HG02798 (cell line): Measurements from ENCODE around the gene UTRN.

Source experiments
- ATAC-seq: cut with Tn5 transposase; IDR thresholded peaks from one replicate; pipeline ENCODE4 v1.9.1; 2021; ENCODE audit warnings: mild to moderate bottlenecking; ENCODE audit not compliant: unreplicated experiment, poor library complexity

The UTRN gene

DNA sequence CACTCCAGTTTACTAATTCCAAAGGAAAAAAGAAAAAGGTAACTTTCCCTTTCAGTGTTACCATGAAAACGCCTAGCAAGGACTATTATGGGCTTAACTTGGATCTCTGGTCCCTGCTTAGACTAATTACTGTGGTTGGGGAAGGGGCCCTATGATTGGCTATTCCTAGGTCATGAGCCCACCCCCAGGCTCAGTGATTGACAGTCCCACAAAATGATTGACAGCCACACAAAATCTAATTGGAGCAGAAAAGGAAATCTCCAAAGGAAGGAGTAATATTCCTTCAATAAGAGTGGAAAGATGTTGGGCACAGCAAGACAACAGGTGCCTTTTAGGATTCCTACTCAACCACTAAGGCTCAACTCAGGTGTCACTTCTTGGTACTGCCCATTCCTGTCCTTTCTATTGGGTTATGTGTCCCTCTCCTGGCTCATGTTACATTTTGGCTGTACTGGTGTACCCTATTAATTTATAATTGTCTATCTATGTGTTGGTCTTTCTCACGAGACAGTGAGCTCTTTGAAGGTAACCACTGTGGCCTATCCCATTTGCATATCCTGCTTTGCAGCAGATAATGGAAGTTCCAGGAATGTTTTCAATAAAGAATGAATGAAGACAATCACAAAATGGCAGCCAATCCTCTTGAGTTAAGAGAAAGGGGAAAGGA is 5.5 kb upstream of the UTRN start:
- ATAC-seq: no peak

DNA sequence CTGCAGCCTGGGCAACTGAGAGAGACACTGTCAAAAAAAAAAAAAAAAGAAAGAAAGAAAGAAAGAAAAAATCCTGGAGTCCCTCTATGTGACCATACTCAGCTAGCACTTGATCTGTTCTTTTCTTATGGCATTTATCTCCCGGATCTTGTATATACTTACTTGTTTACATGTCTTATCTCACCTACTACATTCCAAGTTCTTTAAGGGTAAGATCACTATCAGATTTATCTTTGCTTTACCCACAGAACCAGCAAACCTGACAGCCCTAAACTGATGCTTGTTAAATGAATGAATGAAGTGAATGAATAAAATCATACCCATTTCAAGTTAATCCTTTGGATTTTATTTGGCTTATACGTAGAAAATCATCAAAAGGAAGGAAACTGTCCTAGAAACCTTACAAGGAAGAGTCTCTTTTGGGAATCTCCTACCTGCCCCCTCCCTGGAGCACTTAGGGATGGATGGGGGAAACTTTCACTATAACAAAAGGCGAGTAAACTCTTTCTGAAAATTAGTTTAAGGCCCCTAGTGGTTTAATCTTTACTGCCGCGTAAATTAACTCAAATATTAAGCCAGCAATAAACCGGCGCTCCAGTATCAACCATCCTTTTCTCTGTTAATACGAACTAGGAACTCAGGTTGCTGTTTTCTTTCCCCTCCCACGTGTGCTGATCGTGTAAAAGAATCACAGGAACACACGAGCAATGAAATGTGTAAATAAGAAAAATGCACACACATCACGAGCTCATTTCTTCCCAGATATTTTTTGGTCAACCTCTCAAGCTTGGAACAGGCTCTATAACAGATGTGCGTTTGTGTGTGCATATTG is 1.3 kb upstream of the UTRN start:
- ATAC-seq: no peak

DNA sequence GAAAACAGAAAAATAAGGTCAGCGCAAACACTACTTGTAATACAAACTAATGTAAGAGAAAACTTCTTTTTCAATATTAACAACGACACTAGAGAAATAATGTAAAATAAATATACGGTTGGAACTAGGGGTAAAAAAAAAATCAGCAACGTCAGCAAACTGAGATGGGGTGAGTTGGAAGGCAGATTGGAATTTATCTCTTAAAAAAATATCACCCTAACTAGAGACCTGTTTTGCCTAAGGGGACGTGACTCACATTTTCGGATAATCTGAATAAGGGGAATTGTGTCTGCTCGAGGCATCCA is 705 bp upstream of the UTRN start:
- ATAC-seq: no peak

DNA sequence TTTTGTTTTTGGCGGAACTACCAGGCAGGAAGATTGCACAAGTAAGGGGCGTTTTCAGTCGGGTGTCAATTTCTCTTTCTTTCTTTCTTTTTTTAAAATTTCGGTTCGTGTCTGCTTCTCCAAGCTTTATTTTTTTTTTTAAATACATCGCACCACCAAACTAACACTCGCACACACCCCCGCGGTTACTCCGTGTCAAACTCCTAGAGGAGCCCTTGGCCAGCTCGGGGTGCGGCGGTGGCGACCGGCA is 338 bp downstream of the UTRN start:
- ATAC-seq: peak; percentile 23

DNA sequence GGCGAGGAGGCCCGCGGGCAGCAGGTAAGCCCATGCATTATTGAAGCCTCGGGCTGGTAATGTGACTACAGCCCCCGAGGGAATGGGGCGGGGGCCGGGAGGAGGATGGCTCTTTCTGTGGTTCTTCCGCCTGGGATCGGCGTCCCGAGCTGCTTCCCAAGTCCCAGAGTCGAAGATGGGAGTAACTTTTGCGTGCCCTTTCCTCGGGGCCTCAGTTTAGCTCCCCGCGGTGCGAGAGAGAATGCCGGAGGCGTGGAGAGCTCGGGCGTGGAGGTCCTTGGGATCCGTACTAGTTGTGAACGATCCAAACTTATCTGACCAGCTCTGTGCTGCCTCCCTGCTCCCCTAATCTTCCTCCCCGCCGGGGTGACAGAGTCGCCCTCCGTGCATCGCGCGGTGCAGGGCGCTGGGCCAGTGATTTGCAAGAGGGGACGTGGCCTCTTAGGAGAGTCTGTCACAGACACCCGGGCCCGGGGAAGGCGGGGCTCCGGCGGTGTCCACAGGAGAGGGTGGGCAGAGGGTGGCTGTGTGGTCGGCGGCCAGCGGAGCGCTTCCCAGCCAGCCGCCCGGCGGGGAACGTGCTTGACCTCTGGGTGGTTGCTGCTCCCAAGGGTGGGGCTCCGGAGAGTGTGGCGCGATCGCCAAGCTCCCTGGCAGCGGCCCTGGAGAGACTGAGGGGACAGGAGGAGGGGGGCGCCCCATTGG is 815 bp downstream of the UTRN start:
- peak; percentile 60 for ATAC-seq

DNA sequence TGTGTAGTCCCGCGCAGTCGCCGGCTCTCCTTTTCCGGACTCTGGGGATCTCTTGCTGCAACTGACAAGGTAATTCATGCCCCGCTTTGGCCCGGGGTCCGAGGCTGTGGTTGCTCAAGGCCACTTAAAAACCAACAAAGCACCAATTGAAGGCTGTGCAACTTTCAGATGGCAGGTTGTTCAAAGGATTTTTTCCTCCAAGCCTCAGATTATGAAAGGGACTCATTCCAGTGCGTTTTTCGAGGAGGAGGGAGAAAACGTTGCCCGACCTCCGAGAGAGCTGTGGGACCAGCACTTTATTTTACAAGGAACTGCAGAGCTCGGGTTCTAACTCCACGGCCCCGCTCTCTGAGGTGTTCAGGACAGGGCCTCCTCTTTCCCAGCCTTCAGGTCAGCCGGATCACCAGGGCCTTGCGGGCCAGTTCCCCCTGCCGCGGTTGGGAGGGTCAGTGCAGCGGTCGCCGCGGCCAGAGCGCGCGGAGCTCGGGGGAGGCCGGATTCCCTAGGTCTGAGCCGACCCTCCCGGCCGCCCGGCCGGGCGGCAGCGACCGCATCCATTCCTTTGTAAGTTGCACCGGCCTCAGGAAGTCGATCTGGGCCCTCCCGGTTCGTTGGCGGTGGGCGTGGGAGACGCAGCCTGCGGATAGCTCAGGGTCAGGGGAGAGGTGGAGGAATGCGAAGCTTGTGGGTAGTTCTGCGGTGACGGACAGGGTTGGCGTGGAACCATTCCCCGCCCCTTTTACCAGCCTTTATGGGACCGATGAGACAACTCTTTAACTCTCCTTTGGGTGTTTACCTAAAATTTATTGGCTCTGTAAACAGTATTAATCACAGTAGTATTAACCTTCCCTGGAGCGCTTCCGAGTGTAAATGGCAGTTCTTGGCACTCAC is 1.6 kb downstream of the UTRN start:
- ATAC-seq: no peak

DNA sequence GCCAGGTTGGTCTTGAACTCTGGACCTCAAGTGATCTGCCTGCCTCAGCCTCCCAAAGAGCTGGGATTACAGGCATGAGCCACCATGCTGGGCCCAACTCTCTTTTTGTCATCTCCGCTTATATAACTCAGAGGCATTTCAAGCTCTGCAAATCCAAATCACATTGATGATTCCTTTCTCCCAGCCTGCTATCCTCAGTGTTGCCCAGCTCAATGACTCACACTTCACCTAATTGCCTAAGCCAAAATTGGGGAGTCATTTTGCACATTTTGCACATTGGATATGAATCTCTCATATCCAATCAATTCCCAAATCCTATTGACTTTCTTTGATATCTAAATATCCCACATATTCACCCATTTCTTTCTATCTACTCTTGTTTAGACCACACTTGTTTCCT is 3.9 kb downstream of the UTRN start:
- ATAC-seq: no peak

DNA sequence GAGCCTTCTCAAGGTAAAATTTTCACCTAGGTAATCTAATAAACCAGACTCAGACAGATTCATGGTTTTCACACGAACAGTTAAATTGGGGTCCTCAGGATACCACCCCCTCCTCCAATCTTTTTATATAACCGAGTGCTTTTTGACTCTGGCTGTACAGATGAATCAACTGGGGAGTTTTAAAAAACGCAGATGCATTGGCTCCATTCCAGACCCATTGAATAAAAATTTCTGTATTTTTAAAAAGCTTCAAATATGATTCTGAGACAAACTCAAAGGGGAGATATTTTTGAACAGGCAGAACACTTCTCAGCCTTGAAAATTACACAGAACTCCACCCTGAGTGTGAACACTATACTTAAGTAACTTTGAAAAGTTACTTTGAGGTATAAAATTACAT is 7.2 kb downstream of the UTRN start:
- no peak for ATAC-seq

DNA sequence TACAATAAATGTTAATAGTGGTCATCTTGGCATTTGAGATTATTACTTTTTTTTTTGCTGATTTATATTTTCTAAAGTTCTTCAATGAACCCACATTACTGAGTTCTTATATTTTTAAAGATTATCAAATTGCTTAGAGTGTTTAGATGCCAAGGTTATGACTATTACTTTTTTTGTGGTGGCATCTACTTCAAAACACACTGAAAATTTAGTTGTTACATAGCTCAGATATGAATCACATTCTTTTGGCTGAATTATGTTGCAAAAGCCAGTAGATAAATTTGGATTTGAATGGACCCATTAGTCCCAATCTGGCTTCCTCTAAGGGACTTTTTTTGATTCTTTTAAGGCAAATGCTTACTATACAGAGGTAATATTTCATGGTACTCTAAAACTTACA is 8.9 kb downstream of the UTRN start:
- no peak for ATAC-seq

DNA sequence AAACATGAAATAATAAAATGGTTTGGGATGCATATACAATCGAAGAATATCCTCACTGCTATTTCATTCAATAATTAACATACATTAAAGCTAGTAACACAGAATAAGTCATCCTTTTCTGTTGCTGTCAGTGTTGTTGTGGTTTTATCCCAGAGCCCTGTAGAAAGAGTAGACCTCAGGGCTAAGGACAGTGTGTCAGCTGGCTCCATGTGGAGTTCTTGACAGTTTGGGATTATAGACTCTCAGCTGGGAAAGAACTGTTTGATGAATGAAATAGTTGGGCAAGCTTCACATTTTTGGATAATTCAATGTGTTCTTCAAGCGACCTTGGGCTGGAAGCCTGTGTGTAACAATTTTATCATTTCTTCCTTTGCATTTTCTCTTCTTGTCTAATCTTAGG is 10.1 kb downstream of the UTRN start:
- no peak for ATAC-seq

DNA sequence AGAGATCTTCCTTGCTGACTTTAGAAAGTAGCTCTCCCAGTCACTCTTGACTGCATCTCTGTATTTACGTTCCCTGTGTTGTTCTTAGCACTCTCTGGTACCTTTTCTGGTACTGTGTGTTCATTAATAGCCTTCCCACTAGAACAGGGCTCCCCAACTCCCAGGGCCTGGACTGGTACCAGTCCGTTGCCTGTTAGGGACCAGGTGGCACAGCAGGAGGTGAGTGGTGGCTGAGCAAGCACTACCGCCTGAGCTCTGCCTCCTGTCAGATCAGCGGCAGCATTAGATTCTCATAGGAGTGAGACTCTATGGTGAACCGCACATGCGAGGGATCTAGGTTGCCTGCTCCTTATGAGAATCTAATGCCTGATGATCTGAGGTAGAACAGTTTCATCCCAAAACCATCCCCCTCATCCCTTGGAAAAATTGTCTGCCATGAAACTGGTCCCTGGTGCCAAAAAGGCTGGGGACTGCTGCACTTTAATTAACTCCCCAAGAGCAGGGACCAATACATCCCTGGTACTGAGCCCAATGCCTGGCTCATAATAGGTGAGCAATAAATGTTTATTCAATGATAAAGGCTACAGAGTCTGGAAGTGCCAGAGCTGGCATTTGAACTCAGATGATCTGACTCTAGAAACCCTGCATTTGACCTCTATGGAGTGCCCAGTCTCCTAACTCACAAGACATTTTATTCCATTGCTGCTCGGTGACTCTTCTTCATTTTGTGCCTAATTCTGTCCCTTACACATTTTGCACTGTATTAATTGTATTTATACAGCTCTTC is 11.0 kb downstream of the UTRN start:
- ATAC-seq: no peak

DNA sequence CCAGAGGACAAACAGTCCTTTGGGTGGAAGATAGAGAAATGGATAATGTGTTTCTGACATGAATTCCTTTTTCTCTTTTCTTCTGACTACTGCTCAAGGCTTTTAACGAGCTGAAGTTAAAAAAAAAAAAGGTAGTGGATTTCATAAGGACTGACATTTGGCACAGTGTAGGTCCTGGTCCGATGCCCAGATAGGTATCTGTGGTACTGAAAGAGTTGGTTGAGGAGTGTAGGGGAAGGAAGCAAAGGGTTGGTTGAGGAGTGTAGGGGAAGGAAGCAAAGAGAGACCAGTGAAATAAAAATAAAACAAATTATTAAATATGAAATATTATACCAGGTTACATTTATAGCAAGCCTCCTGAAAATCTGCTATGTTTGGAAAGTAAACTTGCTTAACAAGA is 11.8 kb downstream of the UTRN start:
- ATAC-seq: no peak

DNA sequence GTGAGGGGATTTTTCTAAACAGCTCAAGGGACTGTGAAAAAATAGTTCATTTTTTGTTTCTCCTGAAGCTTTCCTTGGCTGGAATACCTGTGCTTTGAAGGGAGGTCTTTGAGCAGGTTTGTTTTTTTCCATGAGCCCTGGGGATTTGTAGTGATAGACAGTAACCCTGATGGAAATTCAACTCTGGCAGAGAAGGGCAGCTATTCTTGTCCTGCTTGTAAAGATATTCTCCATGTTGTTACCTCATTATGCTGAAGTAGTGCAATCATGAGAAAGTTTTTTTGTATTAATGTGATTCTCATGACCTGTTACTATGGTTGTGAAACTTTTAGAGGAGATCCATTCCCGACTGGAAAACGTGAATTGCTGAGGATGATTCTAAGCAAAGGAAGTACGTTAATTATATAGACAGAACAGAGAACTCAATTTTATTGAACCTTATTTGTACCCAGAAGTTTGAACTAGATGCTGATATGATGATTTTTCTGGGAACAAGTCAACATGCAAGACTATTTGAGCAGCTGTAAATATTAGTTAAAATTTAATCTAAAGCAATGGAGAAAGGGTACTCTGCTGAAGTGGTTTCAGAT is 12.5 kb downstream of the UTRN start:
- ATAC-seq: no peak

DNA sequence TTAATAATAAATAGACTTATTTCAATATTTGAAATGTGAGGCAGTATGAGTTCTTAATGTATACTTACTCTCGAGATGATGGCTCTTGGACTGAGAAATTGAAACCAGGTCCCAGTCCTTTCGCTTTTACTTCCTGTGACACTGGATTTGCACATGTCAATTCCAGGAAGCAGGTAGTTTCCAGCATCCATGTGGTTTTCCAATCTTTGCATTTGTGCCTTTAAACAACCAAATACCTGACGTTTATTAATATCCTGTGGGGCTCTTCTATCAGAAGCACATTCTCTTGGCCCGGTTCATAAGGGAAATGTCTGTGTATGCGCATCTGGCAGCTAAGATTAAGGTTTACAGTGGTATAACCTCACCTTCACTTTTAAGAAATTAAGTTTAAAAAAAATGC is 13.1 kb downstream of the UTRN start:
- ATAC-seq: no peak

DNA sequence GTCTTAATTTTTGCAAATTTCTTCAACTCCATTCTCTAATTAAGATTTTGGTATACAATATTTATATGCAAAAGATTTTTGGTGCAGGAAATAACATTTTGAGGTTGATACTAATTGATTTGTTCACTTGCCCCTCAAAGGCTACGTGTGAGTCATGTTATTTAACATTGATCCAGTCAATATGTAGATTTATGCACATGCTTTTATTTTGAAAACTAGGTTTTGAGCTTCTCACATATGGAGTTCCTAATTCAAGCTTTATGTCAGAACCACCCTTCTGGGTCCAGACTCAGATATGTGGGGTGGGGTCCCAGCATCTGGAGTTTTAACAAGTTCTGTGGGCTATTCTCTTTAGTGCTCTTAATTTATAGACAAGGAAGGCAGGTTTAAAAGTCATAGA is 13.8 kb downstream of the UTRN start:
- no peak for ATAC-seq

DNA sequence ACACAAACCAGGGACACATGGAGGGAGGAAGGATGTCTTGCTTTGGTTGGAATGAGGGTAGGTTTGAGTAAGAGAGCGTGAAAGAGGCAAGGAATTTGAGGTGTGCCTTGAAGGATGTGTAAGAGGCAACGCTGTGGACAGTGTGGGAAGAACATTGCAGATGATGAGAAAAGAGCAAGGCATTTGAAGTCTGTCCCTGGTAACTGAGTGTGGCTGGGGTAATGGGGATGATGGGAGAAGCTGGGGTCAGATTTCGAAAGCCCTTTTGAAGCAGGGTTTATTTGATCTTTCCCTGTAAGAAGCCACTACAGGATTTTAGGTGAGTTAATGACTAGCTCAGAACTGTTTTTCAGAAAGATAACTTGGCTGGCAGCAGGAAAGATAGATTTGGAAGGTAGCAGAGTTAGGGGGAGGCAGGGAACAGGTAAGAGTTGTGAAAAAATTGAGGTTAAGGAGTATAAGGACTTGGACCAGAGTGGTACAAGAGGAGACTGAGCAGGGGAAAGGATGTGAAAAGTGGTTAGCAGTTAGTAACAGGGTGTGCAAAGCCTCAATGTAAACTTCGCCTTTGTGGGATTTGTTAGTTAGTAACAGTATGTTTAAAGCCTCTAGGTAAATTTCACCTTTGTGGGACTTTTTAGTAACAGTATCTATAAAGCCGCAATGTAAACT is 17.7 kb downstream of the UTRN start:
- no peak for ATAC-seq

DNA sequence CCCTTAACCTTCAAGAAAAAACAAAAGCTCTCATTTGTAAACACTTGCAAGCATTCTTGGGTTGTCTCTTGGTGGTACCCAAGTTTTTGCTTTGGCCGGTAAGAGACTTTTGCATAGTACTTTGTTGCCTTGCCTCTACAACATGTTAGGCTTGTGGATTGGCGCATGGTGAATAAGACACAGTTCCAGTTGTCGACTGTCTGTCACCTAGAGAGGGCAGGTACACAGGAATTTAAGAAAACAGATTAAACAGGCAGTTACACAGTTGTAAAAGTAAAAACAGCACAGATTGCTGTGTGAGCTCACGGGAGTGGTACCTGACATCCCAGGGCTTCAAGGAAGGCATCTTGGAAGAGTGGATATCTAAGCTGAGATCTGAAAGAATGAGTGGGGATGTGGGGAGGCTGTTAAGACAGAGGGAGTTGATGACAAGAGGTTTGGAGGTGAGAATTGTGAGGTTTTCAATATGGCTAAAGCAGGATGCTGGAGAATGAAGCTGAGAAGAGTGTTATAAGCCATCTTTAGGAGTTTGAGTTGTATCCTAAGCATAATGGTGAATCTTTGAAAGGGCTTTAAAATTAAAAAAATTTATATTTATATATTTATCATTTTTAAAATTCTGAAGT is 19.2 kb downstream of the UTRN start:
- no peak for ATAC-seq

DNA sequence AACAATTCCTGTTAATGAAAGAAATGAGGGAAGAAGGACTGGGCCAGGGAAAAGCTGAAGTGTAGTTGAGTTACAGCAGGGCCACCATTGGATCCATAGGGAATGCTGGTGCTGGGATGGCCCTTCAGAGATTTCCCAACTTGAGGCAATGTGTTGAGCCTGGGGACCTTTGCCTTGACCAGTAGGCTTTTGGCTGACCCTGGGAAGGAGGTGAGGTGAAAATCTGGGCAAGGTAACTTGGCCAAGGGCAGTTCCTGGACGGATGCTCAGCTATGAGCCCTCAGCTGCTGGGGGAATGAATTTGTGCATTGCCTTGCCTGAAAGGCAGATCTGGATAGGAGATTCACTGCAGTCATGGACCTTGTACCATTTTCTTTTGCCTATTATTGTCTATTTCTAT is 20.4 kb downstream of the UTRN start:
- ATAC-seq: peak; percentile 34

DNA sequence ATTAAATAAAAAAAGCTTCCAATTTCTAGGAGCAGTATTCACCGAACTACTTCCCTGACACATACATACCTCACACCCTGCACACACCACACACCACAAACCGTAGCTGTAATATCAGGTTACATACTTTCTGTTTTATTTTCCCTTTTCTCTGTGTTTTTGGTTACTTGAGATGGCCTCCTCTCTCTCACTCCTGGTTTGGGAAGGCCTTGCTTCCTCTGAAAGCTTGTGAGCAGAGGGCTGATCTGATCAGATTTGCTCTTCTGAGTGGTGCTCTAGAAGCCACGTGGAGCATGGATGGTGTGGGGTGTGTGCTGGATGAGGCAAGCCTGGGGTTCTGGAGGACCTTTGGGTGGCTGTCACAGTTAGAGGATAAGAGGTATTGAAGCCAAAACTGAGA is 20.9 kb downstream of the UTRN start:
- ATAC-seq: peak; percentile 93
